GM15510 (cell line): ENCODE measurements around the gene MAGI3.

Experiments used
- POLR2A ChIP-seq: IDR thresholded peaks from 3 replicates; pipeline ENCODE4 v1.6.1; 2011; ENCODE audit warnings: borderline replicate concordance; ENCODE audit not compliant: insufficient read length; ENCODE audit errors: extremely low read depth

Gene MAGI3

DNA sequence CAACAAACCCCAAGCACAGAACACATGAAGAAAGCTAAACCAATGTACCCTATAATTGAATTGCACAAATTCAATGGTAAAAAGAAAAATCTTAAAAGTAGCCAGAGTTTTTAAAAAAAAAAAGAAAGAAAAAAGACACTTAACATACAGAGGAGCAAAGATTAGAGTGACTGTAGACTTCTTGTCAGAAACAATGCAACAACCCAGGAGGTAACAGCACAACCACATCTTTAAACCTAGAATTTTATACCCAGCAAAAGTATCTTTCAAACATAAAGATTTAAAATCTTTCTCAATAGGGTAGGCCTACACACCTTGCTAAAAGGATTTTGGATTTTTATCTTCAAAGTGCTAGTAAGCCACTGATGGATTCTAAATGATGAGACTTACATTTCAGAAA is 304.6 kb downstream of the MAGI3 start:
- no peak for TF ChIP-seq POLR2A

DNA sequence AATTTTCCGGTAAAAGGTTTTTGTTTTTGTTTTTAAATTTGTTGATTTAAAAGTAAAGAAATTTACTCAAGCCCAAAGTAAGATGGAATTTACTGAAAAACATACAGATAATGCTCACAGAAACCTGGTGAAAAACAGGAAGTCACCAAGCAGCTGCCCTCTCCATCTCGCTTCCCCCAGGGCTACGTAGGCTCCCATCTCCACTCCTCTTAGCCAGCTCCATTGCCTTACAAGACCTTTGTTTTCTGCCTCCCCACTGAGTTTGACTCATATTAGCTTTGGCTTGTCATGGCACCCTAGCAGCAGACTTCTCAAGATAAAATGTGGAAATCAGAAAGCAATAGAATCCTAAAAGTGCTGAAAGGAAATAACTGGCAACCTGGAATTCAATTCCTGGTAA is 311.1 kb downstream of the MAGI3 start:
- no peak for TF ChIP-seq POLR2A

- no peak for TF ChIP-seq POLR2A
Measured at GRCh38 chr1:113714606-113715269, 324.4 kb downstream of the MAGI3 start.

- no peak for TF ChIP-seq POLR2A
Measured at GRCh38 chr1:113721010-113721409, 330.7 kb downstream of the MAGI3 start.

GRCh38 chr1:113732802-113733201 is 342.5 kb downstream of the MAGI3 start:
- no peak for TF ChIP-seq POLR2A

- TF ChIP-seq POLR2A, result no peak
Measured at GRCh38 chr1:113734357-113735055, 344.2 kb downstream of the MAGI3 start.
